Measurements from ENCODE around the gene RAX. TPM values are rescaled to one million over a fixed set of nuclear protein-coding genes. Genes with fewer than 3 reads are reported as not detected.

Gene RAX
- total RNA-seq, 1 experiment from 2014 or later = not detected

- no TSS peak for BruUV-seq (replicated peaks)
- no peak overlapping the region for H3K4me3 ChIP-seq (ENCODE audit: low read depth in 2 of 2, low read length in 2 of 2)
- no peaks in the 10 kb centered on the region for H3K9me3 ChIP-seq (ENCODE audit: control insufficient read depth, insufficient read depth, low read depth, low read length)
- intact Hi-C loops (cut with micrococcal nuclease; ENCODE audit: unreplicated experiment) (no loop called here), in situ Hi-C loops (cut with HindIII; ENCODE audit: low pct_unique_long_range_greater_than_20kb, low sequenced_read_pairs) (no loop called here)
- DNase-seq (ENCODE audit: low read depth, low spot score) = no peak
- CTCF ChIA-PET = no interaction called here
- no peaks in the 10 kb centered on the region for H3K4me1 ChIP-seq (ENCODE audit: control insufficient read depth, insufficient read depth, low read length)
- no peaks in the 10 kb centered on the region for H3K36me3 ChIP-seq (ENCODE audit: control insufficient read depth, insufficient read depth, low read length)
- H3K27ac ChIP-seq (ENCODE audit: low read length) = no peak overlapping the region
- TF ChIP-seq CTCF (IDR thresholded peaks at IDR 0.05) (no peak), POLR2AphosphoS5 (IDR thresholded peaks at IDR 0.05; ENCODE audit: low read depth, low read length) (no peak), SIN3A (IDR thresholded peaks at IDR 0.05; ENCODE audit: borderline replicate concordance, insufficient read depth, low read depth, low read length) (no peak)
- H3K27me3 ChIP-seq (ENCODE audit: control insufficient read depth, insufficient read depth, low read length) = peaks cover 4% of the 10 kb centered on the region
- POLR2A ChIA-PET = interaction anchor here (0.5 kb wide), 1 partner anchor 481 kb away, joined by 12 read pairs; no protein-coding TSS in a partner anchor
- no peak for ATAC-seq
These were observed 5.9 kb upstream of the RAX start for GRCh38 chr18:59279193-59279592.

GRCh38 chr18:59278793-59279192, 5.5 kb upstream of the RAX start:
- no peaks in the 10 kb centered on the region for H3K9me3 ChIP-seq (ENCODE audit: control insufficient read depth, insufficient read depth, low read depth, low read length)
- no peak overlapping the region for H3K4me3 ChIP-seq (ENCODE audit: low read depth in 2 of 2, low read length in 2 of 2)
- DNase-seq (ENCODE audit: low read depth, low spot score) (no peak), ATAC-seq (no peak)
- in situ Hi-C loops (cut with HindIII; ENCODE audit: low pct_unique_long_range_greater_than_20kb, low sequenced_read_pairs) (no loop called here), intact Hi-C loops (cut with micrococcal nuclease; ENCODE audit: unreplicated experiment) (no loop called here)
- H3K27me3 ChIP-seq (ENCODE audit: control insufficient read depth, insufficient read depth, low read length) = peaks cover 4% of the 10 kb centered on the region; the same call in 1 of the 2 replicates
- ChIA-PET CTCF (no interaction called here), POLR2A (interaction anchor here (0.5 kb wide), 1 partner anchor 481 kb away, joined by 12 read pairs; no protein-coding TSS in a partner anchor)
- no peak overlapping the region for H3K27ac ChIP-seq (ENCODE audit: low read length)
- H3K4me1 ChIP-seq (ENCODE audit: control insufficient read depth, insufficient read depth, low read length) = no peaks in the 10 kb centered on the region
- H3K36me3 ChIP-seq (ENCODE audit: control insufficient read depth, insufficient read depth, low read length) = no peaks in the 10 kb centered on the region
- no TSS peak for BruUV-seq (replicated peaks)
- no peak for TF ChIP-seq CTCF (IDR thresholded peaks at IDR 0.05)

GRCh38 chr18:59276047-59276446, 2.8 kb upstream of the RAX start:
- no peak for ATAC-seq
- H3K27me3 ChIP-seq (ENCODE audit: control insufficient read depth, insufficient read depth, low read length) = peaks cover 2% of the 10 kb centered on the region; the same call in 1 of the 2 replicates
- H3K4me1 ChIP-seq (ENCODE audit: control insufficient read depth, insufficient read depth, low read length) = no peaks in the 10 kb centered on the region
- H3K9me3 ChIP-seq (ENCODE audit: control insufficient read depth, insufficient read depth, low read depth, low read length) = no peaks in the 10 kb centered on the region
- H3K27ac ChIP-seq (ENCODE audit: low read length) = no peak overlapping the region
- in situ Hi-C loops (cut with HindIII; ENCODE audit: low pct_unique_long_range_greater_than_20kb, low sequenced_read_pairs) = no loop called here
- intact Hi-C loops (cut with micrococcal nuclease; ENCODE audit: unreplicated experiment) = no loop called here
- no peaks in the 10 kb centered on the region for H3K36me3 ChIP-seq (ENCODE audit: control insufficient read depth, insufficient read depth, low read length)
- POLR2A ChIA-PET = interaction anchor here (0.6 kb wide), 1 partner anchor 174 kb away, joined by 10 read pairs; no protein-coding TSS in a partner anchor
- H3K4me3 ChIP-seq (ENCODE audit: low read depth in 2 of 2, low read length in 2 of 2) = no peak overlapping the region
- TF ChIP-seq POLR2AphosphoS5 (IDR thresholded peaks at IDR 0.05; ENCODE audit: low read depth, low read length) = no peak
- no peak for TF ChIP-seq CTCF (IDR thresholded peaks at IDR 0.05)
- no peak for TF ChIP-seq TCF7L2 (IDR thresholded peaks at IDR 0.05; ENCODE audit: low read depth, low read length)
- TF ChIP-seq REST (IDR thresholded peaks at IDR 0.05; ENCODE audit: insufficient read depth in 1 of 2, low read depth in 2 of 2, low read length in 1 of 2) = no peak
- no peak for TF ChIP-seq SIN3A (IDR thresholded peaks at IDR 0.05; ENCODE audit: borderline replicate concordance, insufficient read depth, low read depth, low read length)
- CTCF ChIA-PET = no interaction called here
- DNase-seq (ENCODE audit: low read depth, low spot score) = no peak
- no TSS peak for BruUV-seq (replicated peaks)
